Tibial nerve (tissue), 4 donors: ENCODE data around the gene PTHLH. TPM values are rescaled to one million over a fixed set of nuclear protein-coding genes. Genes with fewer than 3 reads are reported as not detected.

ENCODE experiments used
- DNase-seq, 2 donors: peaks; one replicate each; pipeline ENCODE4 v3.0.0-alpha.2; 2019; ENCODE audit warnings: low spot score in 2 of 2
- H3K27ac ChIP-seq, 4 donors: fragments of 200-600 bp; sonication (generic) in 3 of 4; one replicate each; pipeline ENCODE4 v1.5.1; 2017 to 2019; ENCODE audit warnings: mild to moderate bottlenecking in 1 of 4
- H3K27me3 ChIP-seq, 2 donors: fragments of 200-600 bp; sonication (generic) in 1 of 2; one replicate each; pipeline versions ENCODE4 v1.5.1 to v1.6.0; 2017 to 2019
- H3K36me3 ChIP-seq, 3 donors: fragments of 200-600 bp; sonication (generic); one replicate each; pipeline ENCODE4 v1.5.1; 2018 to 2019
- H3K4me1 ChIP-seq, 4 donors: fragments of 200-600 bp; sonication (generic) in 3 of 4; one replicate each; pipeline ENCODE4 v1.5.1; 2017 to 2019
- H3K4me3 ChIP-seq, 4 donors: fragments of 200-600 bp; sonication (generic) in 3 of 4; one replicate each; pipeline ENCODE4 v1.5.1; 2017 to 2019; ENCODE audit warnings: mild to moderate bottlenecking in 1 of 4, moderate library complexity in 1 of 4
- H3K9me3 ChIP-seq, 4 donors: fragments of 200-600 bp; sonication (generic) in 3 of 4; one replicate each; pipeline ENCODE4 v1.5.1; 2017 to 2019
- EP300 ChIP-seq, 2 donors: sonication (generic); formaldehyde crosslinking; IDR thresholded peaks; one replicate each; pipeline ENCODE4 v1.6.1; 2017; ENCODE audit warnings: antibody characterized with exemption in 2 of 2, mild to moderate bottlenecking in 1 of 2
- POLR2A ChIP-seq, 2 donors: fragments of 450-650 bp; IDR thresholded peaks; one replicate each; pipeline ENCODE4 v1.6.1; 2017; ENCODE audit warnings: antibody characterized with exemption in 2 of 2, mild to moderate bottlenecking in 2 of 2, moderate library complexity in 2 of 2
- WGBS, 2 donors: methylation state at CpG; one replicate each; pipeline ENCODE4 v1.1.5; 2018; 5-methylcytosine and 5-hydroxymethylcytosine counted together
- total RNA-seq, 4 donors: library from RNA; depleted of rRNA; stranded (reverse); fragments of >200 nt; gene quantifications; one replicate each; pipeline ENCODE4 v1.1.0, GENCODE V29; 2016
- TF ChIP-seq, protein P1 (sequence below), 5 experiments: fragments of 200-600 bp in 3 of 5; fragments of 450-650 bp in 2 of 5; sonication (generic) in 3 of 5; IDR thresholded peaks; one replicate each; pipeline ENCODE4 v1.5.1; 2016 to 2019; ENCODE audit warnings: antibody characterized with exemption in 5 of 5, mild to moderate bottlenecking in 3 of 5, moderate library complexity in 2 of 5

PTHLH gene
- total RNA-seq: 1 to 10 TPM in 3 of 4 donors, not detected in 1; 4.3 to 6.9 (median 6.8) TPM

DNA sequence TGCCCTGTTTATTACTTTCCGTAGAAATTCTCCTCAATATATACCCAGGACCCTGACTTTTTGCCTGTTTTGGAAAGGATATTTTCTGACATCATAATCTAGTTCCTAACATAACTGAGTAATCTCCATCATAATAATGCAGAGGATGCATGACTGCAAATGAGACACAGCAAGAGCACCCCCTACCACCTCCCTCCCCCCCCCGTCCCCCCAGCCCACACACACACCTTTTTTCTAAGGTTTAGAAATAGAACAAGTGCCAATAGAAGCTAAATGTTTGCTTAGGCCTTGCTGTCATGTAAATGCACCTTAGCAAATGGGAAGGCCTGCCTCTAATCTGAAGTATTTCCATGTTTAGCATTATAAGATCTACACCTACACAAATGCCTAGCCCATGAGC, at the start of gene PTHLH:
TSS of gene PTHLH (minus strand) at position 13 of the 400 bp plus-strand sequence. CDS start 3,239 bp downstream, outside the sequence.
- Histone ChIP-seq H3K4me1 (peaks cover 0 to 52% (median 18%) of the 10 kb centered on the region in 4 donors), H3K4me3 (no peak within 1 kb of the TSS), H3K9me3 (no peaks in the 10 kb centered on the region), H3K27ac (peak within 1 kb of the TSS in 1 of 4 donors; percentile 89), H3K36me3 (no peaks in the 10 kb centered on the region), H3K27me3 (peaks cover 0 to 73% of the 10 kb centered on the region in 2 donors)
- no peak for DNase-seq
- 69 to 72% methylated on average over 2 of the region's 2 CpGs for WGBS, 2 donors
- TF ChIP-seq EP300 (IDR thresholded peaks at IDR 0.05): no peak
- TF ChIP-seq, protein P1, sequence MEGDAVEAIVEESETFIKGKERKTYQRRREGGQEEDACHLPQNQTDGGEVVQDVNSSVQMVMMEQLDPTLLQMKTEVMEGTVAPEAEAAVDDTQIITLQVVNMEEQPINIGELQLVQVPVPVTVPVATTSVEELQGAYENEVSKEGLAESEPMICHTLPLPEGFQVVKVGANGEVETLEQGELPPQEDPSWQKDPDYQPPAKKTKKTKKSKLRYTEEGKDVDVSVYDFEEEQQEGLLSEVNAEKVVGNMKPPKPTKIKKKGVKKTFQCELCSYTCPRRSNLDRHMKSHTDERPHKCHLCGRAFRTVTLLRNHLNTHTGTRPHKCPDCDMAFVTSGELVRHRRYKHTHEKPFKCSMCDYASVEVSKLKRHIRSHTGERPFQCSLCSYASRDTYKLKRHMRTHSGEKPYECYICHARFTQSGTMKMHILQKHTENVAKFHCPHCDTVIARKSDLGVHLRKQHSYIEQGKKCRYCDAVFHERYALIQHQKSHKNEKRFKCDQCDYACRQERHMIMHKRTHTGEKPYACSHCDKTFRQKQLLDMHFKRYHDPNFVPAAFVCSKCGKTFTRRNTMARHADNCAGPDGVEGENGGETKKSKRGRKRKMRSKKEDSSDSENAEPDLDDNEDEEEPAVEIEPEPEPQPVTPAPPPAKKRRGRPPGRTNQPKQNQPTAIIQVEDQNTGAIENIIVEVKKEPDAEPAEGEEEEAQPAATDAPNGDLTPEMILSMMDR (IDR thresholded peaks at IDR 0.05): no peak
- TF ChIP-seq POLR2A (IDR thresholded peaks at IDR 0.05): no peak

DNA sequence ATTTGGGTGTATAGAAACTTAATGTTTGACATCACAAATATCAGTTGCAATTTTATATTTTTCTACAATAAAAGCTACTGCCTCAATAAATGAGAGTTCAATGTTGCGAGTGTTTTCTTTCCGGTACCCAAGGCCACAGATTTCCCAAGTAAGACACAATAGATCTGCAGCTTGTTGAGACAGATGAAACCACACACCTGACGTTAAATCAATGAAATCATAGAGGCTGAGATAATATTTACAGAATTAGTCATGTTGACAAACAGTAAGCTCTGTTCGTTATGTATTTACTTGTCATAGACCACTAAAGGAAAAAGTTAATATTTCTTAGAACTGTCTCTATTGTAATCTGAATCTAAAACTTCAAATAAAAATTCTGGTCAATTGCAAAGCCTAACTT, 49.2 kb upstream of the PTHLH start:
- WGBS, 2 donors: 92% methylated on average over 4 of the region's 4 CpGs
- no peak for DNase-seq
- Histone ChIP-seq H3K9me3 (no peaks in the 10 kb centered on the region), H3K27ac (no peak overlapping the region), H3K36me3 (no peaks in the 10 kb centered on the region), H3K4me1 (no peaks in the 10 kb centered on the region), H3K27me3 (no peaks in the 10 kb centered on the region), H3K4me3 (no peak overlapping the region)
- TF ChIP-seq EP300 (IDR thresholded peaks at IDR 0.05) (no peak), POLR2A (IDR thresholded peaks at IDR 0.05) (no peak)
- TF ChIP-seq, protein P1 (IDR thresholded peaks at IDR 0.05): no peak

DNA sequence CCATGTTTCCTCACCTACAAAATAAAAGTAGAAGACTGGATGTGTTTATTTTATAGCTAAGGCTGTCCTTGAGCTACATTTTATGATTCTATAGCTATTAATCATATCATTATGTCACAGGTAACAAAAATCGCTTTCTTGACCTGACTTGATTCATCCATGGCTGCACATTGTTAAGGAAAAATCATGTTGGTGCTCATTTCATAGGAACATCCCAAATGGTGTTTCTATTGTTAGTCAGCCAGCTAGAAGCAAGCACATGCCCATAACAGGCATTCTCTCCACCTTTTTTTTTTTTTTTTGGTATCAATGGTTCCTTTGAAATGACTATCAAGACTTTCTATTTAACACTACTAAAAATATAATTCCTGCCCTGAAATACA, 45.3 kb upstream of the PTHLH start:
- H3K4me3 ChIP-seq: no peak overlapping the region
- WGBS, 2 donors: 75 to 83% methylated on average over 1 of the region's 1 CpG
- no peaks in the 10 kb centered on the region for H3K27me3 ChIP-seq
- no peaks in the 10 kb centered on the region for H3K4me1 ChIP-seq
- H3K36me3 ChIP-seq: no peaks in the 10 kb centered on the region
- no peaks in the 10 kb centered on the region for H3K9me3 ChIP-seq
- no peak overlapping the region for H3K27ac ChIP-seq
- no peak for DNase-seq
- TF ChIP-seq POLR2A (IDR thresholded peaks at IDR 0.05): no peak
- no peak for TF ChIP-seq EP300 (IDR thresholded peaks at IDR 0.05)
- TF ChIP-seq, protein P1 (IDR thresholded peaks at IDR 0.05): no peak

DNA sequence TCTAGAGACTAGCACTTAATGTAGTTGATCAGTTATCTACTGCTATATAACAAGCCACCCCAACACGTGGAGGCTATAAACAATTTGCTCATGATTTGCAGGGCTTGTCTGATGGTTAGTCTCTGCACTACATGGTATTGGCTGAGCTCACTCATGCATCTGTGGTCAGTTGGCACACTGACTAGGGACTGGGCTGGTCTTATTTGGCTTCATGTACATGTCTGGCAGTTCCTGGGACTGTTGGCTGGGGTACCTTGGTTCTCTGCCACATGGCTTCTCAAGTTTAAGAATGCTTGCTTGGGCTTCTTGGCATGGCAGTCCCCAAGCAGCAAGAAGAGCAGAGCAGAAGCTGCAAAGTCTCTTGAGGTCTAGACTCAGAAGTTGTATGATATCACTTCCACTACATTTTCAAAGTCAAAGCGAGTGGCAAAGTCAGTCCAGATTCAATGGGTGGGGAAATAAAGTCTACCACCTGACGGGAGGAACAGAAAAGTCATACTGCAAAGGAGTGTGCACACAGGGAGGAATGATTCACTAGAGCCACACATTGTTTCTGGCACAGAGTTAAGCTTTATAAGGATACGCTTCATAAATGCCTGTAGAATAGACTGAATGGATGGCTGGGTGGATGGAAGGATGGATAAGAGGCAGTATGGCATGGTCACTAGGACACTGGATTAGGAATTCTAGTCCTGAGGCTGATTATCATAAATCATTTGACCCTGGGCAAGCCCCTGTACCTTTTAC, 44.8 kb upstream of the PTHLH start:
- Histone ChIP-seq H3K4me1 (no peaks in the 10 kb centered on the region), H3K4me3 (no peak overlapping the region), H3K27ac (no peak overlapping the region), H3K9me3 (no peaks in the 10 kb centered on the region), H3K27me3 (no peaks in the 10 kb centered on the region), H3K36me3 (no peaks in the 10 kb centered on the region)
- TF ChIP-seq, protein P1 (IDR thresholded peaks at IDR 0.05): no peak
- no peak for TF ChIP-seq EP300 (IDR thresholded peaks at IDR 0.05)
- 88 to 91% methylated on average over 4 of the region's 4 CpGs for WGBS, 2 donors
- no peak for DNase-seq

DNA sequence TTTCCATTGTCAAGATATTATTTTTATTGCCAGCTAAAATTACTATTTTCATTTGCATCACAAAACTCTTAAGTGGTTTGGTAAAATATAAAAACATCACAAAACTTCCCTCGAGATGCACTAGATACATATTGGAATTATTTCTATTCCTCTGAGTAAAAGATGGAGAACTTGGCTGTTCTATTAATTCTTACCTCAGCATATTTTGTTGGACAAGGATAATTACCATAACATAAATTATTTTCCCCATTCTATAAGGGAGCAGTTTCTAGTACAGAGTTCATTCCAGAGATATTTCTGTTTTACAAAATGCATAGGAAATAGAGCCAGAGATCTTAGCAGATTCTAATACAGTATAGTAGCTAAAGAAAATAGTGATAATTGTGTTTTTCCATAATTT, 42.6 kb upstream of the PTHLH start:
- Histone ChIP-seq H3K4me3 (no peak overlapping the region), H3K9me3 (no peaks in the 10 kb centered on the region), H3K4me1 (no peaks in the 10 kb centered on the region), H3K27ac (no peak overlapping the region), H3K36me3 (no peaks in the 10 kb centered on the region), H3K27me3 (no peaks in the 10 kb centered on the region)
- 90 to 91% methylated on average over 1 of the region's 1 CpG for WGBS, 2 donors
- TF ChIP-seq, protein P1 (IDR thresholded peaks at IDR 0.05): no peak
- TF ChIP-seq EP300 (IDR thresholded peaks at IDR 0.05): no peak
- no peak for TF ChIP-seq POLR2A (IDR thresholded peaks at IDR 0.05)
- no peak for DNase-seq
